CD4-positive, alpha-beta memory T cell (primary cell): ENCODE data around the gene DDT. TPM values are rescaled to one million over a fixed set of nuclear protein-coding genes. Genes with fewer than 3 reads are reported as not detected.
A peak's percentile ranks its signal among the peaks of the same experiment; 100 is the strongest.
"Not testable (repeated sequence)": the region's sequence is repeated elsewhere in the genome, so short reads cannot be mapped to it uniquely, and the experiment has no call there.

ENCODE experiments used
- CTCF ChIA-PET: fragments of 350-600 bp; sonication (Branson Sonifier 250); formaldehyde crosslinking; loops from one replicate; lab custom pipeline; 2021; ENCODE audit warnings: inconsistent platforms; ENCODE audit not compliant: partially characterized antibody; lab: Charles Lee
- POLR2A ChIA-PET: fragments of 350-600 bp; sonication (Branson Sonifier 250); formaldehyde crosslinking; loops from one replicate; lab custom pipeline; 2021; ENCODE audit not compliant: partially characterized antibody; lab: Charles Lee
- DNase-seq, 5 donors: peaks; one replicate each; pipeline versions ENCODE4 v3.0.0 to v3.0.0-alpha.2; 2020 to 2022; ENCODE audit warnings: mixed read lengths in 1 of 5
- H3K27ac ChIP-seq: one replicate; pipeline ENCODE4 v1.7.0; 2013; ENCODE audit warnings: low read depth, low read length
- H3K27me3 ChIP-seq: 2 replicates; pipeline ENCODE4 v1.7.0; 2013; ENCODE audit warnings: mild to moderate bottlenecking, low read length, moderate library complexity; ENCODE audit not compliant: insufficient read depth
- H3K36me3 ChIP-seq: 2 replicates; pipeline ENCODE4 v1.7.0; 2013; ENCODE audit warnings: mild to moderate bottlenecking, low read length, moderate library complexity; ENCODE audit not compliant: insufficient read depth
- H3K4me1 ChIP-seq: 2 replicates; pipeline ENCODE4 v1.7.0; 2013; ENCODE audit warnings: mild to moderate bottlenecking, low read length, moderate library complexity; ENCODE audit not compliant: insufficient read depth
- H3K4me3 ChIP-seq, 2 donors: one replicate each; pipeline ENCODE4 v1.7.0; 2013; ENCODE audit warnings: low read length in 2 of 2, mild to moderate bottlenecking in 1 of 2
- H3K9me3 ChIP-seq, 2 donors: one replicate each; pipeline ENCODE4 v1.7.0; 2013; ENCODE audit warnings: low read length in 2 of 2, control low read depth in 1 of 2; ENCODE audit not compliant: control insufficient read depth in 1 of 2
- H3K27ac Mint-ChIP-seq, 7 donors: one replicate each; pipeline ENCODE4 v1.8.0; 2020 to 2021; ENCODE audit warnings: mixed read lengths in 7 of 7, mild to moderate bottlenecking in 6 of 7, inconsistent platforms in 3 of 7, moderate library complexity in 3 of 7
- H3K27me3 Mint-ChIP-seq, 2 donors: one replicate each; pipeline ENCODE4 v1.8.0; 2020 to 2021; ENCODE audit warnings: mixed read lengths in 2 of 2
- H3K36me3 Mint-ChIP-seq, 2 donors: one replicate each; pipeline ENCODE4 v1.8.0; 2020 to 2021; ENCODE audit warnings: mixed read lengths in 2 of 2, inconsistent platforms in 1 of 2, mild to moderate bottlenecking in 1 of 2
- H3K4me1 Mint-ChIP-seq, 4 donors: one replicate each; pipeline ENCODE4 v1.8.0; 2020 to 2021; ENCODE audit warnings: mixed read lengths in 4 of 4, mild to moderate bottlenecking in 1 of 4
- H3K4me3 Mint-ChIP-seq, 8 donors: one replicate each; pipeline ENCODE4 v1.8.0; 2020 to 2021; ENCODE audit warnings: mixed read lengths in 8 of 8, mild to moderate bottlenecking in 7 of 8, moderate library complexity in 6 of 8, inconsistent platforms in 3 of 8
- H3K9me3 Mint-ChIP-seq, 8 donors: one replicate each; pipeline ENCODE4 v1.8.0; 2020 to 2021; ENCODE audit warnings: mixed read lengths in 8 of 8, mild to moderate bottlenecking in 5 of 8, inconsistent platforms in 3 of 8, moderate library complexity in 1 of 8
- intact Hi-C: fragments of 100-400 bp; cut with micrococcal nuclease; formaldehyde crosslinking; loops from one replicate; pipeline ENCODE4 v1.15.1; 2023
- polyA plus RNA-seq, 2 donors: library from polyadenylated mRNA; unstranded; fragments of 300-500 nt; fragmentation: Illumina TruSeq; gene quantifications; one replicate each; pipeline ENCODE4 v1.2.3, GENCODE V29; 2021
- total RNA-seq, 2 experiments: library from RNA; stranded (reverse); gene quantifications; one replicate each; pipeline ENCODE4 v1.2.3, GENCODE V29; 2021

DDT gene
- total and polyA plus RNA-seq, 4 experiments from 2014 or later: 93.5 to 133 (median 100) TPM

- Mint-ChIP-seq H3K4me3 (no peak overlapping the region), H3K27me3 (no peaks in the 10 kb centered on the region), H3K4me1 (no peaks in the 10 kb centered on the region), H3K9me3 (no peaks in the 10 kb centered on the region), H3K36me3 (no peaks in the 10 kb centered on the region), H3K27ac (no peak overlapping the region)
- Histone ChIP-seq H3K36me3 (no peaks in the 10 kb centered on the region), H3K27me3 (no peaks in the 10 kb centered on the region), H3K27ac (no peak overlapping the region), H3K4me1 (no peaks in the 10 kb centered on the region), H3K9me3 (no peaks in the 10 kb centered on the region), H3K4me3 (no peak overlapping the region)
- CTCF ChIA-PET: no interaction called here
- intact Hi-C loops: no loop called here
- POLR2A ChIA-PET: no interaction called here
- DNase-seq: no peak
Observed at GRCh38 chr22:23939017-23939357, 35.3 kb downstream of the DDT start.

GRCh38 chr22:23938328-23939016 is 35.8 kb downstream of the DDT start:
- Mint-ChIP-seq H3K36me3 (no peaks in the 10 kb centered on the region), H3K27me3 (no peaks in the 10 kb centered on the region), H3K9me3 (no peaks in the 10 kb centered on the region), H3K4me1 (no peaks in the 10 kb centered on the region), H3K4me3 (no peak overlapping the region), H3K27ac (no peak overlapping the region)
- Histone ChIP-seq H3K27me3 (no peaks in the 10 kb centered on the region), H3K9me3 (no peaks in the 10 kb centered on the region), H3K27ac (no peak overlapping the region), H3K36me3 (no peaks in the 10 kb centered on the region), H3K4me3 (no peak overlapping the region), H3K4me1 (no peaks in the 10 kb centered on the region)
- POLR2A ChIA-PET: no interaction called here
- intact Hi-C loops: no loop called here
- CTCF ChIA-PET: no interaction called here
- DNase-seq: no peak

GRCh38 chr22:23926561-23926960 is 47.7 kb downstream of the DDT start:
- Histone ChIP-seq H3K36me3 (peaks cover 12% of the 10 kb centered on the region), H3K4me1 (no peaks in the 10 kb centered on the region), H3K4me3 (no peak overlapping the region), H3K27me3 (no peaks in the 10 kb centered on the region), H3K9me3 (peaks cover 0 to 4% of the 10 kb centered on the region in 2 donors), H3K27ac (no peak overlapping the region)
- Mint-ChIP-seq H3K36me3 (peaks cover 28 to 42% of the 10 kb centered on the region in 2 donors), H3K9me3 (peaks cover 0 to 31% (median 14%) of the 10 kb centered on the region in 8 donors), H3K27ac (no peak overlapping the region), H3K4me1 (peaks cover 0 to 12% (median 1%) of the 10 kb centered on the region in 4 donors), H3K27me3 (no peaks in the 10 kb centered on the region), H3K4me3 (no peak overlapping the region)
- ChIA-PET CTCF (no interaction called here), POLR2A (no interaction called here)
- intact Hi-C loops: no loop called here
- no peak for DNase-seq

- ChIA-PET POLR2A (interaction anchor here (1.0 kb wide), 1 partner anchor 11 kb away, joined by 4 read pairs; no protein-coding TSS in a partner anchor), CTCF (no interaction called here)
- Histone ChIP-seq H3K4me3 (no peak overlapping the region), H3K27me3 (no peaks in the 10 kb centered on the region), H3K4me1 (no peaks in the 10 kb centered on the region), H3K9me3 (peaks cover 0 to 4% of the 10 kb centered on the region in 2 donors), H3K36me3 (peaks cover 12% of the 10 kb centered on the region), H3K27ac (no peak overlapping the region)
- intact Hi-C loops: no loop called here
- peaks cover 0 to 11% (median 1%) of the 10 kb centered on the region in 4 donors for H3K4me1 Mint-ChIP-seq
- no peak for DNase-seq
- peaks cover 0 to 31% (median 12%) of the 10 kb centered on the region in 8 donors for H3K9me3 Mint-ChIP-seq
- H3K27ac Mint-ChIP-seq: peak overlapping the region in 1 of 7 donors; percentile 18
- H3K4me3 Mint-ChIP-seq: no peak overlapping the region
- peaks cover 28 to 36% of the 10 kb centered on the region in 2 donors for H3K36me3 Mint-ChIP-seq
- no peaks in the 10 kb centered on the region for H3K27me3 Mint-ChIP-seq
Observed at GRCh38 chr22:23925020-23925606, 49.1 kb downstream of the DDT start.

- Histone ChIP-seq H3K27ac (no peak overlapping the region), H3K36me3 (peaks cover 12% of the 10 kb centered on the region), H3K9me3 (peaks cover 0 to 4% of the 10 kb centered on the region in 2 donors), H3K4me1 (no peaks in the 10 kb centered on the region), H3K27me3 (no peaks in the 10 kb centered on the region), H3K4me3 (no peak overlapping the region)
- no peaks in the 10 kb centered on the region for H3K27me3 Mint-ChIP-seq
- CTCF ChIA-PET: no interaction called here
- H3K4me3 Mint-ChIP-seq: no peak overlapping the region
- H3K27ac Mint-ChIP-seq: no peak overlapping the region
- peaks cover 0 to 31% (median 12%) of the 10 kb centered on the region in 8 donors for H3K9me3 Mint-ChIP-seq
- no peak for DNase-seq
- intact Hi-C loops: no loop called here
- POLR2A ChIA-PET: interaction anchor here (1.3 kb wide), 1 partner anchor 9 kb away, joined by 4 read pairs; no protein-coding TSS in a partner anchor
- H3K36me3 Mint-ChIP-seq: peaks cover 25 to 27% of the 10 kb centered on the region in 2 donors
- peaks cover 0 to 6% (median 1%) of the 10 kb centered on the region in 4 donors for H3K4me1 Mint-ChIP-seq
Observed at GRCh38 chr22:23922921-23923320, 51.3 kb downstream of the DDT start.

- H3K9me3 ChIP-seq, H3K4me3 ChIP-seq, H3K27me3 Mint-ChIP-seq, H3K27ac ChIP-seq, H3K4me3 Mint-ChIP-seq, DNase-seq, H3K4me1 ChIP-seq, H3K4me1 Mint-ChIP-seq, POLR2A ChIA-PET, intact Hi-C loops, H3K27me3 ChIP-seq: not testable (repeated sequence)
- Mint-ChIP-seq H3K36me3 (peaks cover 18 to 22% of the 10 kb centered on the region in 2 donors), H3K27ac (peak overlapping the region in 1 of 7 donors; percentile 30), H3K9me3 (peaks cover 0 to 26% (median 12%) of the 10 kb centered on the region in 8 donors)
- CTCF ChIA-PET: interaction anchor here (1.0 kb wide), 1 partner anchor 11 kb away, joined by 3 read pairs; no protein-coding TSS in a partner anchor
- peaks cover 12% of the 10 kb centered on the region for H3K36me3 ChIP-seq
Observed at GRCh38 chr22:23921586-23922201, 52.5 kb downstream of the DDT start.
